Omental fat pad (tissue), 4 donors: ENCODE measurements around the gene MTMR4. TPM values are rescaled to one million over a fixed set of nuclear protein-coding genes. Genes with fewer than 3 reads are reported as not detected.
"Not testable (repeated sequence)": the region's sequence is repeated elsewhere in the genome, so short reads cannot be mapped to it uniquely, and the experiment has no call there.

Experiments used
- ATAC-seq: fragments of 150-250 bp; one replicate; pipeline ENCODE4 v1.9.1; 2016; ENCODE audit warnings: mild to moderate bottlenecking, moderate library complexity; ENCODE audit not compliant: low FRiP score
- DNase-seq: peaks from one replicate; pipeline ENCODE4 v3.0.0-alpha.2; 2019; ENCODE audit warnings: low spot score
- total RNA-seq, 4 donors: library from RNA; depleted of rRNA; stranded (reverse); fragments of >200 nt; gene quantifications; one replicate each; pipeline ENCODE4 v1.1.0, GENCODE V29; 2016
- TF ChIP-seq, protein P1 (sequence below), 3 donors: fragments of 450-650 bp; IDR thresholded peaks; one replicate each; pipeline ENCODE4 v1.5.1; 2016 to 2017; ENCODE audit warnings: antibody characterized with exemption in 3 of 3, mild to moderate bottlenecking in 3 of 3, moderate library complexity in 2 of 3

MTMR4 gene
- 10 to 100 TPM; 24.3 to 40.1 (median 32.3) TPM for total RNA-seq

DNA sequence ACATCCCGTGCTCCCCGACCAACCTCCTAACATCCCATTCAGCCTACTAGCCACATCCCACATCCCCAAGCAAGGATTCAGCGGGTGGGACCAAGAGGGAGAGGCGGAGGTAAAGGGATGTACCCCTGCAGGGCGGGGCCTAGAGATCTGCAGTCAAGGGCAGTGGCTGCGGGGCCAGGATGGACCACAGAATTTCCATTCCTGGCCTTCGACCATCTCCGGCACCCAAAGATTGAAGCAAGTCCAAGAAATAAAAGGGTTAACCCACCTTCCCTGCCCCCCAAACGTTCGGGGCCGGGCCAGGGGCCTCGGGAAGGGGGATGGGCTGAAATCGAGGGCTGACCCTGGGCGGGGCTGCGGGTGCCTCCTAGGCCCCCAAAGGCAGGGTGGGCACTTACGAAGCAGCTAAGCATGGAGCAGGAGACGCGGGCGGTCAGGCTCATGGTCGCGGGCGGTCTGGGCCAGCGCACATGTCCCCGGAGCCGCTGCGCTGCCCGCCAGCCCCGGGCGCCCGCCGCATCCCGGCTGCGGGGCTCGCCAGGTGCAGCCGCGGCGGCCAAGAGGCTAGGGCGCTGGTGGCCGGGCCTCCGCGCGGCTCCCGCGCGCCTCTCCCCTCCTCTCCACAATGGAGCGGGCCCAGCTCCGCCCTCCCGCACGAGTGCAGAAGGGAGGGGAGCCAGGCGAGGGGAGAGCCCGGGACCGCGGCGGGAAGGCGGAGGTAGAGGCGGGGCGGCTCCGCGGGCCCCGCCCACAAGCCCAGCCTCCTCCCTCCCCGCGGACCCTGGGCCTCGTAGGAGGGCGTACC, at the start of gene MTMR4:
MTMR4 (minus strand) TSS at position 674 of the 805 bp plus-strand sequence; CDS start at position 443, 231 bp downstream.
- ATAC-seq (peak; percentile 64), DNase-seq (peak; percentile 50)
- TF ChIP-seq, protein P1, sequence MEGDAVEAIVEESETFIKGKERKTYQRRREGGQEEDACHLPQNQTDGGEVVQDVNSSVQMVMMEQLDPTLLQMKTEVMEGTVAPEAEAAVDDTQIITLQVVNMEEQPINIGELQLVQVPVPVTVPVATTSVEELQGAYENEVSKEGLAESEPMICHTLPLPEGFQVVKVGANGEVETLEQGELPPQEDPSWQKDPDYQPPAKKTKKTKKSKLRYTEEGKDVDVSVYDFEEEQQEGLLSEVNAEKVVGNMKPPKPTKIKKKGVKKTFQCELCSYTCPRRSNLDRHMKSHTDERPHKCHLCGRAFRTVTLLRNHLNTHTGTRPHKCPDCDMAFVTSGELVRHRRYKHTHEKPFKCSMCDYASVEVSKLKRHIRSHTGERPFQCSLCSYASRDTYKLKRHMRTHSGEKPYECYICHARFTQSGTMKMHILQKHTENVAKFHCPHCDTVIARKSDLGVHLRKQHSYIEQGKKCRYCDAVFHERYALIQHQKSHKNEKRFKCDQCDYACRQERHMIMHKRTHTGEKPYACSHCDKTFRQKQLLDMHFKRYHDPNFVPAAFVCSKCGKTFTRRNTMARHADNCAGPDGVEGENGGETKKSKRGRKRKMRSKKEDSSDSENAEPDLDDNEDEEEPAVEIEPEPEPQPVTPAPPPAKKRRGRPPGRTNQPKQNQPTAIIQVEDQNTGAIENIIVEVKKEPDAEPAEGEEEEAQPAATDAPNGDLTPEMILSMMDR (IDR thresholded peaks at IDR 0.05) = no peak

DNA sequence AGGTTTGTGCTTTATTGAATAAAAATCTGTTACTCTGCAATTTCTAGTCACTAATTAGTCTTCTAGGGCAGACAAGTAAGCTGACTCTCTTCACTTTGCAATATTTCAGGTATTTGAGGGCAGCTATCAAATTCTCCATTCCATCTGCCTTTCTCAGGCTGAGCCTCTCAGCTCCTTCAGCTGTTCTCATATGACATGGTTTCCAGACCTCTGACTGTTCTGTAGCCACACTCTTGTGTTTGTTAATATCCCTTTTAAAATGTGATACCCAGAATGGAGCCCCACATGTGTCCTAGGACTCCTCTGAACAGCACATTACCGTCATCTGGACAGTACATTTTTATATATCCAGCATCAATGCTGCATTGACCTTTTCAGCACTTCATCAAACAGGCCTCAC, 46.1 kb upstream of the MTMR4 start:
- no peak for DNase-seq
- no peak for ATAC-seq
- TF ChIP-seq, protein P1 (IDR thresholded peaks at IDR 0.05) = no peak

DNA sequence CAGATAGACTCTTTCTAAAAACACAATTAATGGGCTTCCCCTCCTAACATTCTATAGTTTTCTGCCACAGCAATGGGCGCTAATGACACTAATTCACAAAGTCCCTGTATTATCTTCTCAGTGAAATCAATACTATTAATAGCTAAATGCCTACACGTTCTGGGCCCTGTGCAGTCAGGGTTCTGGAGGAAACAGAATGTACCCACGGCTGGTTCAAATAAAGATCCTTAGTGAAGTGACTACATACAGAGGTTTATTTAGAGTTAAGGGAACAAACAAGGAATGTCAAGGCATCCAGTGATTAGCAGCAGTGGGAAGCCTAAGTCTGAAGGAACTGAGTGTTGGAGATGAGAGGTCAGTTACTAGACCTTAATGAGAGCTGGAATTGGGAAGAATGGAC, 43.5 kb upstream of the MTMR4 start:
- DNase-seq (no peak), ATAC-seq (no peak)
- TF ChIP-seq, protein P1 (IDR thresholded peaks at IDR 0.05) = no peak

DNA sequence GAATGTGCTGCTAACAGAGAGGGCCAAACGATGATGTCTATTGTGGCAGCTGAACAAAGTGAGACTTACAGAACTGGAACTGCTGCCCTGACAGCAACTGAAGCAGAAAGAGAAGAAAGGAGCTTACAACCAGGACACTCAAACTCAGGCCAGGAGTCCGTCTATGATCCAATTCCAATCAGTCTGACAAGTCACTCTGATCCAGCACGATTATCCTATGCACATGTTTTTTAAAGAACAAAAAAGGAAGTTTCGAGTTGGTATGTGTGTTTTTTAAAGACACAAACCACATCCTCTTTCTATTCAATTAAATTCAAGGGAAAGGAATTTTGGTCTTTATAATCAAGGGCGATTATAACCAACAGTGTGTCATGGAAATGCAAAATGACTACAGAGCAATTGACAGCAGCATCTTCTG, 42.4 kb upstream of the MTMR4 start:
- ATAC-seq (no peak), DNase-seq (no peak)
- TF ChIP-seq, protein P1 (IDR thresholded peaks at IDR 0.05) = no peak

DNA sequence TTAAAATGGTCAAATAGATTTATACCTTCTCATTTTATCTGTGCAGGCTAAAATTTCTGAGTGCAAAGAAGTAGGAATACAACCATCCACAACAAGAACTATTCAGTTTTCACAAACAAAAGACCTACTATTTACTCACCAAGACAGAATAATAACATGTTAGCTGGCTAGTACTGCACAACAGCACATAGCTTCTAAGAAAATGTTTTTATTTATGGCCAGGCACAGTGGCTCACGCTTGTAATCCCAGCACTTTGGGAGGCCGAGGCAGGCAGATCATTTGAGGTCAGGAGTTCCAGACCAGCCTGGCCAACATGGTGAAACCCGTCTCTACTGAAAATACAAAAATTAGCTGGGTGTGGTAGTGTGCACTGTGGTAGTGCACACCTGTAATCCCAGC, 40.7 kb upstream of the MTMR4 start:
- ATAC-seq, DNase-seq: not testable (repeated sequence)

DNA sequence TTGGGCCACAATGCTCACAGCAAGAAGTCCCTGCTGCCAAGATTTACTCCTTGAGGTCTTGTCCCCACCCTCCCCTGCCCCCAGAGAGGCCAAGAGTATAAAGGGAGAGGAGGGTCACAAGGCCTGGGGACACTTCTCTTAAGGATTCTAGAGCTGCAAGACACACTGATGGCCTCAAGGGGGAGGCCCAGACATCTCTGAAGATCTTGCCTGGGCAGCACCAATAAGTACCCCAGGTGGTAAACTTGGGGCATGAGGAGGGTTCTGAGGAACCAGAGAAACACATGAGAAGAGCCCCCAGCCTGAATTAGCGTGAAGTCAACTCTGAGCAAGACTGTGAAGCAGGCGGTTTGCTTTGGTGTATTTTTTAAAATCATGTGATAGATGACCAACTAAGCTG, 26.8 kb upstream of the MTMR4 start:
- DNase-seq (no peak), ATAC-seq (no peak)
- TF ChIP-seq, protein P1 (IDR thresholded peaks at IDR 0.05) = no peak

DNA sequence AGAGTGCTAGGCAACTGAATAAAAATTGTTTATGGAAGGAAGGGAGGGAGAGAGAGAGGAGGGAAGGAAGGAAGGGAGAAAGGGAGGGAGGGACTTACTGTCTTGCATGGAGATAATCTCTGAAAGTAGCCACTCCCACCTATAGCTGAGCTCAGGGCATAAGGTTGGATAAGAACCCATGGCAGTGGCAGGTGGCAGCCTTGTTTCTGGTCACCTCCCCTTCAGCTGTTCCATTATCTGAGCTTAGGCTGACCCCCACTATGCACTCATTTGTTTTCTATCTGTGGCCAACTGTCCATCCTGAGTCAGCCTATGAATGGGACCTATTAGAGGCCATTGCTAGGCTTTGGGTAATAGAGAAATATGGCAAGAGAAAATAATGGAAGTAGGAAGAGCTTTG, 25.3 kb upstream of the MTMR4 start:
- ATAC-seq = no peak
- no peak for DNase-seq

More for the DNA sequence above, 25.3 kb upstream of the MTMR4 start:
- TF ChIP-seq, protein P1 (IDR thresholded peaks at IDR 0.05) = no peak
